Glutamatergic neuron (in vitro differentiated cells): ENCODE measurements around the gene GALK2. TPM values are rescaled to one million over a fixed set of nuclear protein-coding genes. Genes with fewer than 3 reads are reported as not detected.

Experiments used
- DNase-seq: peaks from one replicate; pipeline ENCODE4 v3.0.0; 2022
- H3K27ac Mint-ChIP-seq: one replicate; pipeline ENCODE4 v1.8.0; 2020; ENCODE audit warnings: mild to moderate bottlenecking, mixed read lengths, inconsistent platforms; ENCODE audit not compliant: unreplicated experiment
- H3K27me3 Mint-ChIP-seq: one replicate; pipeline ENCODE4 v1.8.0; 2020; ENCODE audit warnings: mild to moderate bottlenecking, moderate library complexity, mixed read lengths, inconsistent platforms; ENCODE audit not compliant: unreplicated experiment
- H3K36me3 Mint-ChIP-seq: one replicate; pipeline ENCODE4 v1.8.0; 2020; ENCODE audit warnings: mild to moderate bottlenecking, mixed read lengths, inconsistent platforms; ENCODE audit not compliant: unreplicated experiment
- H3K4me1 Mint-ChIP-seq: one replicate; pipeline ENCODE4 v1.8.0; 2020; ENCODE audit warnings: mild to moderate bottlenecking, low read depth, mixed read lengths, inconsistent platforms; ENCODE audit not compliant: unreplicated experiment
- H3K4me3 Mint-ChIP-seq: one replicate; pipeline ENCODE4 v1.8.0; 2020; ENCODE audit warnings: mild to moderate bottlenecking, mixed read lengths, inconsistent platforms; ENCODE audit not compliant: unreplicated experiment
- H3K9me3 Mint-ChIP-seq: one replicate; pipeline ENCODE4 v1.8.0; 2020; ENCODE audit warnings: mild to moderate bottlenecking, moderate library complexity, mixed read lengths, inconsistent platforms; ENCODE audit not compliant: unreplicated experiment
- CTCF ChIP-seq: fragments of 200-600 bp; sonication (generic); IDR thresholded peaks from one replicate; pipeline ENCODE4 v1.5.0; 2021; ENCODE audit not compliant: partially characterized antibody, unreplicated experiment
- total RNA-seq: library from RNA; stranded (reverse); fragmentation: NEBNext Ultra II Directional; extraction: Animal tissue kit (Norgen Biotek cat#: 25700); gene quantifications from one replicate; pipeline ENCODE4 v1.2.1, GENCODE V29; 2021; ENCODE audit not compliant: unreplicated experiment

GALK2 gene
- total RNA-seq, 1 donor from 2014 or later, result 19.9 TPM

DNA sequence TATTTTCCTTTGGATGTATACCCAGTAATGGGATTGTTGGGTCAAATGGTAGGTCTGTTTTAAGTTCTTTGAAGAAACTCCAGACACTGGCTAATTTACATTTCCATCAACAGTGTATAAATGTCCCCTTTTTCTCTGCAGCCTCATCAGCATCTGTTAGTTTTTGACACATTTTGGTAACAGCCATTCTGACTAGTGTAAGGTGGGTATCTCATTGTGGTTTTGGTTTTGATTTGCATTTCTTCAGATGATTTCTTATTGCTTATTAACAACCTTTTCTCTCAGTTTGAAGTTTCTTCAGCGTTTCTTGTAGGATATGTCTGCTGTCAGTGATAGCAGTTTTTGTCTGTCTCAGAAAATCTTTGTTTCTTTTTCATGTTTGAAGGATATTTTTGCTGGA is 15.4 kb downstream of the GALK2 start:
- no peak for DNase-seq
- H3K4me1 Mint-ChIP-seq, result peaks cover 4% of the 10 kb centered on the region
- no peak for TF ChIP-seq CTCF
- H3K4me3 Mint-ChIP-seq, result no peak overlapping the region
- peaks cover 6% of the 10 kb centered on the region for H3K9me3 Mint-ChIP-seq
- H3K27me3 Mint-ChIP-seq, result peaks cover 3% of the 10 kb centered on the region
- H3K27ac Mint-ChIP-seq, result no peak overlapping the region
- H3K36me3 Mint-ChIP-seq, result no peaks in the 10 kb centered on the region

DNA sequence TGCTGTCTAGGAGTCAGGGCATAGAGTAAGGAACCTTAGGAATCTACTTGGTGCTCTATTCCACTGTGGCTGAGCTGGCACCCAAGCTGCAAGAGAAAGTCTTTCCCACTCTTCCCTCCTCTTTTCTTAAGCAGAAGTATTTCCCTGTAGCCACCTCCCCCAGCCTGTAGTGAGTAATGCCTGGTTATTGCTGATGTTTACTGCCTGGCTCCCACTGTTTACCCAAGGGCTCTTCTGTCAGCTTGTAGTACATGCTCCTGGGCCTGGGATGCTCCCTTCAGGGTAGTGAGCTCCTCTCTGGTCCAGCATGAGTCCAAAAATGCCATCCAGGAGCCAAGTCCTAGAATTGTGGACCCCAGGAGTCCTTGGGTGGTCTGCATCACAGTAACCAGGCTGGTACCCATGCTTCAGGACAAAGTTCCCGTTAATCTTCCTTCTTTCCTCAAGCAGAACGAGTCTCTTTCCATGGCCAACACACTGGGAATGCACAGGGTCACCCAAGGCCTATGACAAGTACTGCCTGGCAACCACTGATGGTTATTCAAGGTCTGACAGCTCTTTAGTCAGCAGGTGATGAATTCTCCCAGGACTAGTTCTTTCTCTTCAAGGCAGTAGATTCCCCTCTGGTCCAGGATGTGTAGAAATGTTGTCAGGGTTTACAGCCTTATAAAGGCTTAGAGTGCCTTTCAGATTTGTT is 17.6 kb downstream of the GALK2 start:
- no peak overlapping the region for H3K4me3 Mint-ChIP-seq
- no peaks in the 10 kb centered on the region for H3K4me1 Mint-ChIP-seq
- no peak overlapping the region for H3K27ac Mint-ChIP-seq
- peaks cover 3% of the 10 kb centered on the region for H3K27me3 Mint-ChIP-seq
- no peaks in the 10 kb centered on the region for H3K36me3 Mint-ChIP-seq
- peaks cover 5% of the 10 kb centered on the region for H3K9me3 Mint-ChIP-seq
- DNase-seq, result no peak
- TF ChIP-seq CTCF, result no peak

DNA sequence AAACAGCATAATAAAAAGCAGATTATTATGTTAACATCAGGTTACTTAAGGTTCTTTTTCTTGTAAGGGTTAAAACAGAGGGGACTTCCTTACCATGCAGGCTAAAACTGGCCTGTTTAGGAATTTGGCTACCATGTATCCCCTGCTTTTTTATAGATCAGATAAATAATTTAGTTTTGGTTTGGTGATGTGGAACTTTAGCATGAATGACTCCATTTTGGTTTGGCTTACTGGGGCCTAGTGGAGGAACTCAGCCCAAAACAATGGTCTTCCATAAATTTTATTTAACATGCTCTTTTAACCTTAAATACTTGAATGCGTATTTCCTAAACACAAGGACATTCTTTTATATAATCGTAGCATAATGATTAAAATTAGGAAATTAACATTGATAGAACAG is 18.9 kb downstream of the GALK2 start:
- no peaks in the 10 kb centered on the region for H3K4me1 Mint-ChIP-seq

DNA sequence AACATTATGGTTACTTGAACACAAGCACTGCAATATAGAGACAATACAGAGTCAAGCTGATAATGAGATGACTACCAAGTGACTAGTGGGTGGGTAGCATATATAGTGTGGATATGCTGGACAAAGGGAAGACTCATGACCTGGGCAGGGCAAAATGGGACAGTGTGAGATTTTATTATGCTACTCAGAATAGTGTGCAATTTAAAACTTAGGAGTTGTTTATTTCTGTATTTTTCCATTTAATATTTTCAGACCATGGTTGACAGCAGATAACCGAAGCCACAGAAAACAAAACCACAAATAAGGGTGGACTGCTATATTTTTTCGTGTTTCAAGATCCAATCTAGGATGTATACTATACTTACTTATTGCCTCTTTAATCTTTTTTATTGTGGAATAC is 19.6 kb downstream of the GALK2 start:
- no peak for DNase-seq
- H3K27ac Mint-ChIP-seq, result no peak overlapping the region
- H3K36me3 Mint-ChIP-seq, result no peaks in the 10 kb centered on the region
- no peak overlapping the region for H3K4me3 Mint-ChIP-seq
- TF ChIP-seq CTCF, result no peak
- H3K27me3 Mint-ChIP-seq, result peaks cover 3% of the 10 kb centered on the region
- H3K4me1 Mint-ChIP-seq, result no peaks in the 10 kb centered on the region
- H3K9me3 Mint-ChIP-seq, result peaks cover 5% of the 10 kb centered on the region

More for the DNA sequence above, 18.9 kb downstream of the GALK2 start:
- no peak for DNase-seq
- Mint-ChIP-seq H3K36me3 (no peaks in the 10 kb centered on the region), H3K27ac (no peak overlapping the region), H3K27me3 (peaks cover 3% of the 10 kb centered on the region), H3K9me3 (peaks cover 5% of the 10 kb centered on the region), H3K4me3 (no peak overlapping the region)
- no peak for TF ChIP-seq CTCF

- H3K27me3 Mint-ChIP-seq, result peaks cover 3% of the 10 kb centered on the region
- H3K27ac Mint-ChIP-seq, result no peak overlapping the region
- peaks cover 5% of the 10 kb centered on the region for H3K9me3 Mint-ChIP-seq
- no peak for DNase-seq
- H3K4me1 Mint-ChIP-seq, result no peaks in the 10 kb centered on the region
- no peak for TF ChIP-seq CTCF
- H3K4me3 Mint-ChIP-seq, result no peak overlapping the region
- H3K36me3 Mint-ChIP-seq, result no peaks in the 10 kb centered on the region
These were observed 20.5 kb downstream of the GALK2 start for GRCh38 chr15:49190586-49190985.
